Left ventricle myocardium inferior (tissue), 1 donor: Measurements from ENCODE around the gene ASTN2. TPM values are rescaled to one million over a fixed set of nuclear protein-coding genes. Genes with fewer than 3 reads are reported as not detected.

Experiments
- DNase-seq: peaks from one replicate; pipeline ENCODE4 v3.0.0-alpha.2; 2020
- H3K27ac ChIP-seq: fragments of 200-600 bp; replicated peaks from 2 replicates; pipeline ENCODE4 v1.8.0; 2021
- H3K27me3 ChIP-seq: fragments of 200-600 bp; 2 replicates; pipeline ENCODE4 v1.8.0; 2021; ENCODE audit warnings: low read depth
- H3K36me3 ChIP-seq: fragments of 200-600 bp; 2 replicates; pipeline ENCODE4 v1.8.0; 2021
- H3K4me1 ChIP-seq: fragments of 200-600 bp; 2 replicates; pipeline ENCODE4 v1.8.0; 2021
- H3K4me3 ChIP-seq: fragments of 200-600 bp; 2 replicates; pipeline ENCODE4 v1.8.0; 2021; ENCODE audit warnings: mild to moderate bottlenecking, moderate library complexity
- H3K9me3 ChIP-seq: fragments of 200-600 bp; replicated peaks from 2 replicates; pipeline ENCODE4 v1.8.0; 2021
- CTCF ChIP-seq: fragments of 200-600 bp; IDR thresholded peaks from 2 replicates; pipeline ENCODE4 v1.8.0; 2021; ENCODE audit warnings: antibody characterized with exemption, mild to moderate bottlenecking, borderline replicate concordance
- intact Hi-C: fragments of 100-400 bp; cut with micrococcal nuclease; formaldehyde crosslinking; loops from one replicate; pipeline ENCODE4 v1.11.0; 2022
- total RNA-seq: library from RNA; stranded (reverse); fragmentation: NEBNext Ultra II Directional; extraction: Animal tissue kit (Norgen Biotek cat#: 25700); gene quantifications from one replicate; pipeline ENCODE4 v1.2.1, GENCODE V29; 2021
- donor health status: DM: no; HTN: yes; CAD: no; lungs with severe emphysema.

ASTN2 gene
- total RNA-seq, 1 donor from 2014 or later: 6.1 TPM

GRCh38 chr9:117387422-117387821 lies 27.4 kb downstream of the ASTN2 start:
- Histone ChIP-seq H3K9me3 (no peaks in the 10 kb centered on the region), H3K27ac (no peak overlapping the region), H3K36me3 (no peaks in the 10 kb centered on the region), H3K4me3 (no peak overlapping the region), H3K27me3 (peaks cover 3% of the 10 kb centered on the region), H3K4me1 (no peaks in the 10 kb centered on the region)
- DNase-seq: no peak
- TF ChIP-seq CTCF: no peak
- intact Hi-C loops: no loop called here

GRCh38 chr9:117379341-117379740 lies 35.5 kb downstream of the ASTN2 start:
- Histone ChIP-seq H3K27ac (no peak overlapping the region), H3K4me1 (no peaks in the 10 kb centered on the region), H3K9me3 (no peaks in the 10 kb centered on the region), H3K4me3 (no peak overlapping the region), H3K36me3 (no peaks in the 10 kb centered on the region), H3K27me3 (peaks cover 5% of the 10 kb centered on the region)
- no peak for DNase-seq
- intact Hi-C loops: no loop called here
- TF ChIP-seq CTCF: no peak

GRCh38 chr9:117377046-117377445 lies 37.8 kb downstream of the ASTN2 start:
- Histone ChIP-seq H3K27ac (no peak overlapping the region), H3K27me3 (peaks cover 9% of the 10 kb centered on the region), H3K36me3 (no peaks in the 10 kb centered on the region), H3K9me3 (no peaks in the 10 kb centered on the region), H3K4me3 (no peak overlapping the region), H3K4me1 (no peaks in the 10 kb centered on the region)
- no peak for TF ChIP-seq CTCF
- intact Hi-C loops: no loop called here
- DNase-seq: no peak

GRCh38 chr9:117375956-117376355 lies 38.9 kb downstream of the ASTN2 start:
- intact Hi-C loops: no loop called here
- Histone ChIP-seq H3K4me3 (no peak overlapping the region), H3K4me1 (no peaks in the 10 kb centered on the region)

GRCh38 chr9:117374076-117374725 lies 40.7 kb downstream of the ASTN2 start:
- no peak for DNase-seq
- H3K27ac ChIP-seq: no peak overlapping the region
- intact Hi-C loops: no loop called here
- H3K4me1 ChIP-seq: no peaks in the 10 kb centered on the region
- H3K9me3 ChIP-seq: no peaks in the 10 kb centered on the region
- H3K4me3 ChIP-seq: no peak overlapping the region
- H3K36me3 ChIP-seq: no peaks in the 10 kb centered on the region
- H3K27me3 ChIP-seq: peaks cover 9% of the 10 kb centered on the region
- no peak for TF ChIP-seq CTCF

More at GRCh38 chr9:117375956-117376355, 38.9 kb downstream of the ASTN2 start:
- Histone ChIP-seq H3K27ac (no peak overlapping the region), H3K27me3 (peaks cover 9% of the 10 kb centered on the region), H3K9me3 (no peaks in the 10 kb centered on the region), H3K36me3 (no peaks in the 10 kb centered on the region)
- no peak for TF ChIP-seq CTCF
- no peak for DNase-seq
